Mucosa of descending colon (tissue), 3 donors: Measurements from ENCODE around the gene GANAB. TPM values are rescaled to one million over a fixed set of nuclear protein-coding genes. Genes with fewer than 3 reads are reported as not detected.

Source experiments
- ATAC-seq: fragments of 200-7000 bp; cut with Tn5 transposase; one replicate; pipeline ENCODE4 v1.9.1; 2020; ENCODE audit warnings: mild to moderate bottlenecking, moderate library complexity
- DNase-seq, 3 donors: peaks; one replicate each; pipeline ENCODE4 v3.0.0-alpha.2; 2020
- H3K36me3 ChIP-seq: fragments of 200-600 bp; one replicate; pipeline ENCODE4 v1.8.0; 2021; ENCODE audit warnings: low read depth, mild to moderate bottlenecking
- H3K4me1 ChIP-seq: fragments of 200-600 bp; one replicate; pipeline ENCODE4 v1.8.0; 2021; ENCODE audit warnings: low read depth, mild to moderate bottlenecking
- H3K4me3 ChIP-seq: fragments of 200-600 bp; one replicate; pipeline ENCODE4 v1.8.0; 2021; ENCODE audit warnings: mild to moderate bottlenecking
- H3K9me3 ChIP-seq: fragments of 200-600 bp; one replicate; pipeline ENCODE4 v1.8.0; 2021; ENCODE audit warnings: mild to moderate bottlenecking
- CTCF ChIP-seq: fragments of 200-600 bp; IDR thresholded peaks from one replicate; pipeline ENCODE4 v1.8.0; 2022; ENCODE audit warnings: antibody characterized with exemption, mild to moderate bottlenecking
- intact Hi-C, 2 donors: fragments of 100-400 bp; cut with DNase I in 1 of 2; cut with micrococcal nuclease in 1 of 2; formaldehyde crosslinking; loops; one replicate each; pipeline versions ENCODE4 v1.11.0 to v1.11.1; 2022; cut with DNase I, micrococcal nuclease
- total RNA-seq, 3 donors: library from RNA; stranded (reverse); fragmentation: NEBNext Ultra II Directional in 2 of 3; extraction: Animal tissue kit (Norgen Biotek cat#: 25700) in 2 of 3; gene quantifications; one replicate each; pipeline versions ENCODE4 v1.2.1 to v1.2.4, GENCODE V29; 2021 to 2023
- donor health status: DM: no; HTN: no; CAD: no; lungs with moderate emphysema.
- donor health status: DM: no; HTN: no; CAD: no.
- donor health status: DM: no; HTN: yes; CAD: no.

The GANAB gene
- total RNA-seq, 3 donors from 2014 or later, result 202 to 232 (median 223) TPM

- ATAC-seq, result peak; percentile 86
- Histone ChIP-seq H3K9me3 (no peaks in the 10 kb centered on the region), H3K4me1 (peaks cover 14% of the 10 kb centered on the region), H3K36me3 (no peaks in the 10 kb centered on the region), H3K4me3 (peak within 1 kb of the TSS; percentile 68)
- TF ChIP-seq CTCF, result peak; percentile 91
- intact Hi-C loops, result no loop called here
- peak; percentile 88 to 94 (median 91) for DNase-seq
Observed at GRCh38 chr11:62612366-62613290, 33.8 kb downstream of the GANAB start, which contains the start of the genes EML3 and ROM1. TSS of gene EML3 (minus strand) at chr11:62612775. CDS start at chr11:62612457, 318 bp downstream. TSS of gene ROM1 (plus strand) at chr11:62613257. CDS start at chr11:62613282, 25 bp downstream.

GRCh38 chr11:62611705-62612365 is 34.6 kb downstream of the GANAB start:
- H3K9me3 ChIP-seq, result no peaks in the 10 kb centered on the region
- H3K4me3 ChIP-seq, result peak overlapping the region; percentile 68
- intact Hi-C loops, result no loop called here
- ATAC-seq (peak; percentile 19), DNase-seq (peak; percentile 51 to 69 (median 66))
- H3K36me3 ChIP-seq, result no peaks in the 10 kb centered on the region
- no peak for TF ChIP-seq CTCF
- H3K4me1 ChIP-seq, result peaks cover 14% of the 10 kb centered on the region

- TF ChIP-seq CTCF, result no peak
Observed at GRCh38 chr11:62610814-62611704, 35.4 kb downstream of the GANAB start.

GRCh38 chr11:62610403-62610802 is 36.0 kb downstream of the GANAB start:
- no peak overlapping the region for H3K4me3 ChIP-seq
- no peak for TF ChIP-seq CTCF
- intact Hi-C loops, result no loop called here
- ATAC-seq (no peak), DNase-seq (no peak)
- H3K4me1 ChIP-seq, result peaks cover 14% of the 10 kb centered on the region
- H3K36me3 ChIP-seq, result no peaks in the 10 kb centered on the region
- no peaks in the 10 kb centered on the region for H3K9me3 ChIP-seq

More at GRCh38 chr11:62610814-62611704, 35.4 kb downstream of the GANAB start:
- intact Hi-C loops, result no loop called here
- H3K4me3 ChIP-seq, result no peak overlapping the region
- ATAC-seq (no peak), DNase-seq (peak in 1 of 3 donors; percentile 52)
- H3K4me1 ChIP-seq, result peaks cover 14% of the 10 kb centered on the region
- no peaks in the 10 kb centered on the region for H3K36me3 ChIP-seq
- no peaks in the 10 kb centered on the region for H3K9me3 ChIP-seq

- intact Hi-C loops, result no loop called here
- Histone ChIP-seq H3K9me3 (no peaks in the 10 kb centered on the region), H3K4me3 (no peak overlapping the region), H3K36me3 (no peaks in the 10 kb centered on the region), H3K4me1 (peaks cover 14% of the 10 kb centered on the region)
- no peak for TF ChIP-seq CTCF
- ATAC-seq, result no peak
- no peak for DNase-seq
Observed at GRCh38 chr11:62608776-62609175, 37.6 kb downstream of the GANAB start.
